ENCODE measurements around the gene RHOC. TPM values are rescaled to one million over a fixed set of nuclear protein-coding genes. Genes with fewer than 3 reads are reported as not detected.

Gene RHOC
- total and polyA plus RNA-seq, 8 donors: 99.8 to 375 (median 131) TPM

DNA sequence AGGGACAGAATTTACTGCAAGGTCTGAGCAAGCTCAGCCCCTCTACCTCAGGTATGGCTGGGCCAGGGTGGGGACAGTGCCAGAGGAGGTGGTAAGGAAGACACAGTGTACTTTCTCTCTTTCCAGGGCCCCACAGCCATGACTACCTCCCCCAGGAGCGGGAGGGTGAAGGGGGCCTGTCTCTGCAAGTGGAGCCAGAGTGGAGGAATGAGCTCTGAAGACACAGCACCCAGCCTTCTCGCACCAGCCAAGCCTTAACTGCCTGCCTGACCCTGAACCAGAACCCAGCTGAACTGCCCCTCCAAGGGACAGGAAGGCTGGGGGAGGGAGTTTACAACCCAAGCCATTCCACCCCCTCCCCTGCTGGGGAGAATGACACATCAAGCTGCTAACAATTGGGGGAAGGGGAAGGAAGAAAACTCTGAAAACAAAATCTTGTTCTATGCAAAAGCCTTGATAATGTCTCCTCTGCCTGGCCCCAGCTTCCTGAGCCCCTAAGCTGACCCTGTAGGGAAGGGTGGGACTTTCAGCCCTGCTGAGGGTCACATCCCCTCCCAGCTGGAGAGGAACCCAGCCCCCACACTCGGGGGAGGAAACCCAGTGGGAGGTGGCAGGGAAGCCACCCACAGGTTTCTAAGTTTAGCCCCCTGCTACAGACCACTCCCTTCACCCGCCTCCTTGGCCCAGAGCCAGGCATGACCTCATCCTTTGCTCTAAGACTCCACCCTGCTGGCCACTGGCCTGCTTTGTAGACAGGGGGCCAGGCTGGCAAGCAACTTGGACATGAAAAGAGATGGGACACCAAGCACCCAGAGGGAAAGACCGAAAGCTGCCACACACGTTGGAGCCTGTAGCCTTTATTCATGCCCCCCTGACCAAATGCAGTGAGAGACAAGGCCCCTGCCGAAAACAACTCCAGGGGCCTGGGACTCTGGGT lies 6.4 kb downstream of the RHOC start:
- WGBS, 5 donors: 20 to 48% (median 37%) methylated on average over 6 to 7 of the region's 7 CpGs
- Histone ChIP-seq H3K9me3 (no peaks in the 10 kb centered on the region), H3K36me3 (peaks cover 24 to 76% (median 64%) of the 10 kb centered on the region in 4 donors), H3K4me1 (peaks cover 67 to 81% (median 75%) of the 10 kb centered on the region in 4 donors), H3K4me3 (peak overlapping the region in 1 of 4 donors; percentile 2), H3K27ac (peak overlapping the region; percentile 62 to 96 (median 88)), H3K27me3 (no peaks in the 10 kb centered on the region)
- TF ChIP-seq POLR2AphosphoS5 (IDR thresholded peaks at IDR 0.05): peak in 2 of 3 donors; percentile 44 to 62
- no peak for TF ChIP-seq EP300 (IDR thresholded peaks at IDR 0.05)
- intact Hi-C loops (cut with DNase I; ENCODE audit: low total_unique reads): loop anchor here (10.0 kb wide), 1 partner anchor 316 kb away; no protein-coding TSS in a partner anchor
- peak; percentile 93 to 98 for DNase-seq

DNA sequence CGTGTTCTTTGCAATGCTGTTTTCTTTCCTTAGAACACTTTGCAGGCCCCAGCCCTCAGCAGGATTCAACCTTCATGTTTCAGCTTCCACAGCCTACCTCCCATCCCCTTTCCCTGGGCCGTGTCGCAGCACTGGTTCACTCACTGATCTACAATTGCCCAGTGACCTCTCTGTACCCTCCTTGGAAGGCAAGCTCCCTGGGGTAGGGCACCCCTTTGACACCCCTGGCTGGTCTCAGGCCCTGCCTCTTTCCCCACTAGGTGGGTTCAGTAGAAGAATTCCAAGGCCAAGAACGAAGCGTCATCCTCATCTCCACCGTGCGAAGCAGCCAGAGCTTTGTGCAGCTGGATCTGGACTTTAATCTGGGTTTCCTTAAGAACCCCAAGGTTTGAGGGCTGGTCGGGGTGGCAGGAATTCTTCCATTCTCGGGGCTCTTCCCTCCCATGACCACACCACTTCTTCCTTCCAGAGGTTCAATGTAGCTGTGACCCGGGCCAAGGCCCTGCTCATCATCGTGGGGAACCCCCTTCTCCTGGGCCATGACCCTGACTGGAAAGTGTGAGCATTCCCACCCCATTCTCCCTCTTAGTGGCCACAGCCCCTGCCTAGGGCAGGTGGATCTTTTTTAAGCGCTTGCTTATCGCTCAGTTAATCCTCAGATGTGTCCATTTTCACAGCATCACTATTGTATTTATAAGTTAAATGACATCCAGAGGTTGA lies 7.3 kb downstream of the RHOC start:
- peaks cover 24 to 86% (median 74%) of the 10 kb centered on the region in 4 donors for H3K36me3 ChIP-seq
- H3K27ac ChIP-seq: peak overlapping the region in 4 of 5 donors; percentile 75 to 96 (median 92)
- TF ChIP-seq POLR2AphosphoS5 (IDR thresholded peaks at IDR 0.05): no peak
- no peak for TF ChIP-seq EP300 (IDR thresholded peaks at IDR 0.05)
- TF ChIP-seq CTCF (IDR thresholded peaks at IDR 0.05): no peak
- no peak for TF ChIP-seq POLR2A (IDR thresholded peaks at IDR 0.05)
- H3K9me3 ChIP-seq: no peaks in the 10 kb centered on the region
- peaks cover 59 to 71% (median 65%) of the 10 kb centered on the region in 4 donors for H3K4me1 ChIP-seq
- H3K4me3 ChIP-seq: peak overlapping the region in 1 of 4 donors; percentile 13
- DNase-seq: peak in 1 of 2 donors; percentile 23
- no peaks in the 10 kb centered on the region for H3K27me3 ChIP-seq
- WGBS, 5 donors: 70 to 85% (median 75%) methylated on average over 13 of the region's 13 CpGs
- intact Hi-C loops (cut with DNase I; ENCODE audit: low total_unique reads): loop anchor here (10.0 kb wide), 1 partner anchor 315 kb away; no protein-coding TSS in a partner anchor

DNA sequence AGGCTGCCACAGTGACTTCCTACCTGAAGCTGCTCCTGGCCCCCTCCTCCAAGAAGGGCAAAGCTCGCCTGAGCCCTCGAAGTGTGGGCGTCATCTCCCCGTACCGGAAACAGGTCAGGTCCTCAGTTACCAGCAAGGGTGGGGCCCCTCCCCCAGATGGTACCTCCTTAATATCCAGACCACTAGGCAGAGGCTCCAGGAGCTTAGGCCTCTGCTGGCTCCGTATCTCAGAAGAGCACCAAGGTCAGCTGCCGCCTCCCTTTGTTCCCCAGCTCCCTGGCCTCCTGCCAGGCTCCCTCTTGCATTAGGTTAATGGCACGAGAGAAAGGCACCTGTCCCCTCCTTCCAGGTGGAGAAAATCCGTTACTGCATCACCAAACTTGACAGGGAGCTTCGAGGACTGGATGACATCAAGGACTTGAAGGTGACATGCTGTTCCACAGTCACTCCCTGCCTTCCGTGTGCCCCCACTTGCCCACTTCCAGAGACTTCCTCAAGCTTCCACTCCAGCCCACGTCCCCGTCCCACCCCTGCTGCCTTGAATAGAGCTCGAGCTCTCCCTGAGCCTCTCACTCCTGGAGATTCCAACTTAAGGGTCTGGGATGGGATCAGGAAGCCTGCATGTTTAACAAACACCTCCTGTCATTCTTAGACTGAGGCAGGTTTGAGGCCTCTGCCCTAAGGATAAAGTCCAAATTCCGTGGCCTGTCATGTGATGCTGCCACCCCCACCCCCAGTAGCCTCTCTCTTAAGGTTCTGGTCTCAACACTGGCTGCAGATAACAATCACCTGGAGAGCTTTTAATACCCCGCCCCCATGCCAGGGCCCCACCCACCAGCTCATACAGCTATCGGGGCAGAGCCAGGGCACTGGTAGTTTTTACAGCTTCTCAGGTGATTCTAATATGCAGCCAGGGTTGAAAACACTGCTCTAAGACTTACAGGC lies 8.3 kb downstream of the RHOC start:
- H3K4me3 ChIP-seq: no peak overlapping the region
- H3K27ac ChIP-seq: peak overlapping the region; percentile 1 to 96 (median 88)
- peak; percentile 70 to 81 for DNase-seq
- peaks cover 34 to 92% (median 83%) of the 10 kb centered on the region in 4 donors for H3K36me3 ChIP-seq
- whole genome bisulfite sequencing, 5 donors: 49 to 58% (median 50%) methylated on average over 17 of the region's 17 CpGs
- H3K9me3 ChIP-seq: no peaks in the 10 kb centered on the region
- intact Hi-C loops (cut with DNase I; ENCODE audit: low total_unique reads): no loop called here
- H3K27me3 ChIP-seq: no peaks in the 10 kb centered on the region
- no peak for TF ChIP-seq POLR2AphosphoS5 (IDR thresholded peaks at IDR 0.05)
- TF ChIP-seq CTCF (IDR thresholded peaks at IDR 0.05): no peak
- no peak for TF ChIP-seq POLR2A (IDR thresholded peaks at IDR 0.05)
- TF ChIP-seq EP300 (IDR thresholded peaks at IDR 0.05): no peak
- peaks cover 51 to 62% (median 55%) of the 10 kb centered on the region in 4 donors for H3K4me1 ChIP-seq

- Histone ChIP-seq H3K27ac (peak overlapping the region in 3 of 5 donors; percentile 75 to 96 (median 88)), H3K4me1 (peaks cover 46 to 53% (median 47%) of the 10 kb centered on the region in 4 donors)
- WGBS, 5 donors: 89 to 98% (median 93%) methylated on average over 9 of the region's 9 CpGs
Observed at GRCh38 chr1:112697781-112698201, 9.1 kb downstream of the RHOC start.

More at GRCh38 chr1:112697781-112698201, 9.1 kb downstream of the RHOC start:
- TF ChIP-seq EP300 (IDR thresholded peaks at IDR 0.05): no peak
- TF ChIP-seq POLR2AphosphoS5 (IDR thresholded peaks at IDR 0.05): no peak
- TF ChIP-seq CTCF (IDR thresholded peaks at IDR 0.05): no peak
- TF ChIP-seq POLR2A (IDR thresholded peaks at IDR 0.05): no peak
- Histone ChIP-seq H3K4me3 (no peak overlapping the region), H3K9me3 (no peaks in the 10 kb centered on the region), H3K27me3 (no peaks in the 10 kb centered on the region), H3K36me3 (peaks cover 37 to 92% (median 84%) of the 10 kb centered on the region in 4 donors)
- intact Hi-C loops (cut with DNase I; ENCODE audit: low total_unique reads): no loop called here
- DNase-seq: peak in 1 of 2 donors; percentile 21
